ENCODE measurements around the gene CARHSP1. TPM values are rescaled to one million over a fixed set of nuclear protein-coding genes. Genes with fewer than 3 reads are reported as not detected.

The CARHSP1 gene
- total and polyA plus RNA-seq, 2 of the 4 experiments (the other 2 are of a cell fraction): 121 to 138 TPM

GRCh38 chr16:8882725-8883377 lies 14.0 kb upstream of the CARHSP1 start:
- peaks cover 23% of the 10 kb centered on the region for H4K20me1 ChIP-seq (ENCODE audit: insufficient read depth, low read length)
- no peaks in the 10 kb centered on the region for H3K9me3 ChIP-seq (ENCODE audit: control insufficient read depth, insufficient read depth, low read length)
- H2BK120ac ChIP-seq (ENCODE audit: low read depth, low read length): no peak overlapping the region
- dilution Hi-C loops (cut with HindIII; ENCODE audit: low sequenced_read_pairs, unreplicated experiment) (no loop called here), in situ Hi-C loops (cut with MboI; ENCODE audit: low sequenced_read_pairs) (loop anchor here (5.0 kb wide), 2 partner anchors 226 to 316 kb away; no protein-coding TSS in a partner anchor), intact Hi-C loops (cut with micrococcal nuclease) (loop anchor here (10.0 kb wide), 1 partner anchor 62 kb away; no protein-coding TSS in a partner anchor)
- H2AFZ ChIP-seq (replicated peaks; ENCODE audit: low read length, poor library complexity): no peak overlapping the region
- no peak overlapping the region for H3K4me2 ChIP-seq (ENCODE audit: low read depth, low read length)
- no peak overlapping the region for H3K14ac ChIP-seq (replicated peaks; ENCODE audit: low read depth, low read length)
- no peak overlapping the region for H2AK9ac ChIP-seq (replicated peaks; ENCODE audit: low read depth, low read length, poor library complexity)
- ATAC-seq (ENCODE audit: low read depth): no peak
- H4K8ac ChIP-seq (ENCODE audit: low read depth in 2 of 2, low read length in 2 of 2): no peak overlapping the region
- no peaks in the 10 kb centered on the region for H3K36me3 ChIP-seq (ENCODE audit: control insufficient read depth, insufficient read depth, low read length)
- ChIA-PET POLR2A (ENCODE audit: unreplicated experiment) (no interaction called here), CTCF (no interaction called here)
- no peak overlapping the region for H2BK5ac ChIP-seq (ENCODE audit: low read depth, low read length, poor library complexity, severe bottlenecking)
- H3K4me3 ChIP-seq (ENCODE audit: insufficient read depth, low read depth, low read length): no peak overlapping the region
- peak overlapping the region; percentile 32; the same call in 1 of the 2 replicates for H4K91ac ChIP-seq (ENCODE audit: insufficient read depth, low read depth, low read length)
- no peak overlapping the region for H3K23ac ChIP-seq (ENCODE audit: low read depth, low read length)
- no peak overlapping the region for H3K56ac ChIP-seq (ENCODE audit: extremely low read depth, insufficient read depth, low read length)
- H4K5ac ChIP-seq (ENCODE audit: low read depth, low read length): no peak overlapping the region
- H3K4ac ChIP-seq (ENCODE audit: low read depth, low read length): peak overlapping the region; percentile 57; the same call in 1 of the 2 replicates
- no peak overlapping the region for H3K9ac ChIP-seq (ENCODE audit: low read depth, low read length)
- no TSS peak for BruUV-seq (replicated peaks)
- no peak overlapping the region; the same call in 1 of the 2 replicates for H2AK5ac ChIP-seq (ENCODE audit: low read depth, low read length)
- H2BK15ac ChIP-seq (ENCODE audit: low read depth, low read length): no peak overlapping the region
- peaks cover 34% of the 10 kb centered on the region for H3K4me1 ChIP-seq (ENCODE audit: control insufficient read depth, insufficient read depth, low read length)
- H2BK20ac ChIP-seq (ENCODE audit: low read depth, low read length): no peak overlapping the region; the same call in none of the 2 replicates
- H3K27ac ChIP-seq (ENCODE audit: insufficient read depth, low read length): no peak overlapping the region
- TF ChIP-seq MXI1 (IDR thresholded peaks at IDR 0.05; ENCODE audit: borderline replicate concordance, low read depth, low read length): no peak
- TF ChIP-seq FOS (IDR thresholded peaks at IDR 0.05; ENCODE audit: low read depth, low read length): no peak
- TF ChIP-seq SMC3 (IDR thresholded peaks at IDR 0.05; ENCODE audit: low read depth, low read length): no peak
- TF ChIP-seq, protein P1, sequence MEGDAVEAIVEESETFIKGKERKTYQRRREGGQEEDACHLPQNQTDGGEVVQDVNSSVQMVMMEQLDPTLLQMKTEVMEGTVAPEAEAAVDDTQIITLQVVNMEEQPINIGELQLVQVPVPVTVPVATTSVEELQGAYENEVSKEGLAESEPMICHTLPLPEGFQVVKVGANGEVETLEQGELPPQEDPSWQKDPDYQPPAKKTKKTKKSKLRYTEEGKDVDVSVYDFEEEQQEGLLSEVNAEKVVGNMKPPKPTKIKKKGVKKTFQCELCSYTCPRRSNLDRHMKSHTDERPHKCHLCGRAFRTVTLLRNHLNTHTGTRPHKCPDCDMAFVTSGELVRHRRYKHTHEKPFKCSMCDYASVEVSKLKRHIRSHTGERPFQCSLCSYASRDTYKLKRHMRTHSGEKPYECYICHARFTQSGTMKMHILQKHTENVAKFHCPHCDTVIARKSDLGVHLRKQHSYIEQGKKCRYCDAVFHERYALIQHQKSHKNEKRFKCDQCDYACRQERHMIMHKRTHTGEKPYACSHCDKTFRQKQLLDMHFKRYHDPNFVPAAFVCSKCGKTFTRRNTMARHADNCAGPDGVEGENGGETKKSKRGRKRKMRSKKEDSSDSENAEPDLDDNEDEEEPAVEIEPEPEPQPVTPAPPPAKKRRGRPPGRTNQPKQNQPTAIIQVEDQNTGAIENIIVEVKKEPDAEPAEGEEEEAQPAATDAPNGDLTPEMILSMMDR (conservative IDR thresholded peaks at IDR 0.05; ENCODE audit: low read depth, low read length): no peak
- no peak for TF ChIP-seq CHD1 (IDR thresholded peaks at IDR 0.05; ENCODE audit: low read depth, low read length)
- TF ChIP-seq, protein P2, sequence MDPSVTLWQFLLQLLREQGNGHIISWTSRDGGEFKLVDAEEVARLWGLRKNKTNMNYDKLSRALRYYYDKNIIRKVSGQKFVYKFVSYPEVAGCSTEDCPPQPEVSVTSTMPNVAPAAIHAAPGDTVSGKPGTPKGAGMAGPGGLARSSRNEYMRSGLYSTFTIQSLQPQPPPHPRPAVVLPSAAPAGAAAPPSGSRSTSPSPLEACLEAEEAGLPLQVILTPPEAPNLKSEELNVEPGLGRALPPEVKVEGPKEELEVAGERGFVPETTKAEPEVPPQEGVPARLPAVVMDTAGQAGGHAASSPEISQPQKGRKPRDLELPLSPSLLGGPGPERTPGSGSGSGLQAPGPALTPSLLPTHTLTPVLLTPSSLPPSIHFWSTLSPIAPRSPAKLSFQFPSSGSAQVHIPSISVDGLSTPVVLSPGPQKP (IDR thresholded peaks at IDR 0.05; ENCODE audit: borderline replicate concordance, low read depth, low read length): no peak
- no peak for TF ChIP-seq POLR2A (IDR thresholded peaks at IDR 0.05; ENCODE audit: low read depth, low read length)
- no peak for TF ChIP-seq MAZ (IDR thresholded peaks at IDR 0.05; ENCODE audit: borderline replicate concordance, low read depth, low read length)
- no peak for TF ChIP-seq RFX5 (IDR thresholded peaks at IDR 0.05; ENCODE audit: low read depth, low read length)
- no peak for TF ChIP-seq RAD21 (IDR thresholded peaks at IDR 0.05; ENCODE audit: low read length)
- no peak for TF ChIP-seq MAFK (IDR thresholded peaks at IDR 0.05; ENCODE audit: low read depth, low read length)
- TF ChIP-seq RCOR1 (IDR thresholded peaks at IDR 0.05; ENCODE audit: insufficient replicate concordance, low read length): no peak
- TF ChIP-seq BHLHE40 (IDR thresholded peaks at IDR 0.05; ENCODE audit: low read depth, low read length): no peak
- TF ChIP-seq USF2 (IDR thresholded peaks at IDR 0.05; ENCODE audit: low read depth, low read length): no peak
- peaks cover 36% of the 10 kb centered on the region for H3K9me1 ChIP-seq (ENCODE audit: insufficient read depth, low read length)
- peaks cover 3 to 35% of the 10 kb centered on the region in 2 experiments; a peak in 2 of 4 replicates for H3K79me1 ChIP-seq (ENCODE audit: low read depth in 1 of 2, low read length in 2 of 2)
- WGBS, 2 experiments (ENCODE audit: extremely low coverage in 2 of 2, insufficient read length in 1 of 2): 88% methylated on average over 4 of the region's 17 CpGs; no CpG with 5 or more reads in 1 of the 2 experiments
- DNase-seq: no peak
- no peaks in the 10 kb centered on the region for H3K27me3 ChIP-seq (ENCODE audit: control insufficient read depth, insufficient read depth, low read length)
- no peak overlapping the region for H3K18ac ChIP-seq (ENCODE audit: low read depth, low read length)
